Astrocyte (in vitro differentiated cells and primary cell): ENCODE data around the gene MYO7B. TPM values are rescaled to one million over a fixed set of nuclear protein-coding genes. Genes with fewer than 3 reads are reported as not detected.

Experiments used
- DNase-seq: peaks from one replicate; pipeline ENCODE4 v3.0.0-alpha.2; 2010; ENCODE audit warnings: low read depth
- FAIRE-seq: peaks from 2 replicates; lab custom pipeline; 2011; peaks lifted over from hg19 to GRCh38; lab: Jason Lieb, UNC
- H2AFZ ChIP-seq: 2 replicates; pipeline ENCODE4 v1.6.0; 2012; ENCODE audit warnings: low read depth, low read length, inconsistent platforms
- H3K27ac ChIP-seq: 2 replicates; pipeline ENCODE4 v1.5.1; 2011; ENCODE audit warnings: low read depth, low read length, inconsistent platforms
- H3K27me3 ChIP-seq: 2 replicates; pipeline ENCODE4 v1.6.0; 2011; ENCODE audit warnings: low read length, inconsistent platforms; ENCODE audit not compliant: insufficient read depth
- H3K36me3 ChIP-seq: 2 replicates; pipeline ENCODE4 v1.5.1; 2011; ENCODE audit warnings: low read length, inconsistent platforms; ENCODE audit not compliant: insufficient read depth
- H3K4me1 ChIP-seq: 2 replicates; pipeline ENCODE4 v1.5.1; 2011; ENCODE audit warnings: low read length, inconsistent platforms; ENCODE audit not compliant: insufficient read depth
- H3K4me2 ChIP-seq: 2 replicates; pipeline ENCODE4 v1.6.0; 2012; ENCODE audit warnings: low read length, inconsistent platforms
- H3K4me3 ChIP-seq: 2 replicates; pipeline ENCODE4 v1.5.1; 2011; ENCODE audit warnings: low read depth, mild to moderate bottlenecking, low read length, inconsistent platforms; ENCODE audit not compliant: insufficient read depth
- H3K79me2 ChIP-seq: 2 replicates; pipeline ENCODE4 v1.6.0; 2012; ENCODE audit warnings: mild to moderate bottlenecking, low read length, inconsistent platforms; ENCODE audit not compliant: insufficient read depth
- H3K9ac ChIP-seq: 2 replicates; pipeline ENCODE4 v1.6.0; 2012; ENCODE audit warnings: mild to moderate bottlenecking, low read length, inconsistent platforms
- H3K9me3 ChIP-seq: 2 replicates; pipeline ENCODE4 v1.5.1; 2012; ENCODE audit warnings: low read depth, mild to moderate bottlenecking, low read length, inconsistent platforms; ENCODE audit not compliant: insufficient read depth
- H4K20me1 ChIP-seq: 2 replicates; pipeline ENCODE4 v1.6.0; 2012; ENCODE audit warnings: low read length, inconsistent platforms; ENCODE audit not compliant: insufficient read depth
- H3K27ac Mint-ChIP-seq: one replicate; pipeline ENCODE4 v1.8.0; 2021; ENCODE audit warnings: mild to moderate bottlenecking, mixed read lengths; ENCODE audit not compliant: unreplicated experiment
- H3K27me3 Mint-ChIP-seq: one replicate; pipeline ENCODE4 v1.8.0; 2021; ENCODE audit warnings: low read depth, mixed read lengths; ENCODE audit not compliant: unreplicated experiment
- H3K36me3 Mint-ChIP-seq: one replicate; pipeline ENCODE4 v1.8.0; 2021; ENCODE audit warnings: low read depth, mixed read lengths; ENCODE audit not compliant: unreplicated experiment
- H3K4me1 Mint-ChIP-seq: one replicate; pipeline ENCODE4 v1.8.0; 2021; ENCODE audit warnings: low read depth, mixed read lengths; ENCODE audit not compliant: unreplicated experiment
- H3K4me3 Mint-ChIP-seq: one replicate; pipeline ENCODE4 v1.8.0; 2021; ENCODE audit warnings: mild to moderate bottlenecking, moderate library complexity, mixed read lengths; ENCODE audit not compliant: unreplicated experiment
- H3K9me3 Mint-ChIP-seq: one replicate; pipeline ENCODE4 v1.8.0; 2021; ENCODE audit warnings: mild to moderate bottlenecking, mixed read lengths; ENCODE audit not compliant: unreplicated experiment
- CTCF ChIP-seq: IDR thresholded peaks from 2 replicates; pipeline ENCODE4 v1.5.1; 2011; ENCODE audit warnings: low read depth, mild to moderate bottlenecking, inconsistent platforms, low read length, moderate library complexity; ENCODE audit not compliant: insufficient read depth
- EZH2 ChIP-seq: IDR thresholded peaks from 2 replicates; pipeline ENCODE4 v1.6.1; 2012; ENCODE audit warnings: mild to moderate bottlenecking, low read length, inconsistent platforms; ENCODE audit not compliant: insufficient read depth
- total RNA-seq: library from RNA; stranded (reverse); gene quantifications from 2 replicates; pipeline ENCODE4 v1.2.1, GENCODE V29; 2021

Gene MYO7B
- total RNA-seq, 1 donor from 2014 or later: 0.77 TPM

DNA sequence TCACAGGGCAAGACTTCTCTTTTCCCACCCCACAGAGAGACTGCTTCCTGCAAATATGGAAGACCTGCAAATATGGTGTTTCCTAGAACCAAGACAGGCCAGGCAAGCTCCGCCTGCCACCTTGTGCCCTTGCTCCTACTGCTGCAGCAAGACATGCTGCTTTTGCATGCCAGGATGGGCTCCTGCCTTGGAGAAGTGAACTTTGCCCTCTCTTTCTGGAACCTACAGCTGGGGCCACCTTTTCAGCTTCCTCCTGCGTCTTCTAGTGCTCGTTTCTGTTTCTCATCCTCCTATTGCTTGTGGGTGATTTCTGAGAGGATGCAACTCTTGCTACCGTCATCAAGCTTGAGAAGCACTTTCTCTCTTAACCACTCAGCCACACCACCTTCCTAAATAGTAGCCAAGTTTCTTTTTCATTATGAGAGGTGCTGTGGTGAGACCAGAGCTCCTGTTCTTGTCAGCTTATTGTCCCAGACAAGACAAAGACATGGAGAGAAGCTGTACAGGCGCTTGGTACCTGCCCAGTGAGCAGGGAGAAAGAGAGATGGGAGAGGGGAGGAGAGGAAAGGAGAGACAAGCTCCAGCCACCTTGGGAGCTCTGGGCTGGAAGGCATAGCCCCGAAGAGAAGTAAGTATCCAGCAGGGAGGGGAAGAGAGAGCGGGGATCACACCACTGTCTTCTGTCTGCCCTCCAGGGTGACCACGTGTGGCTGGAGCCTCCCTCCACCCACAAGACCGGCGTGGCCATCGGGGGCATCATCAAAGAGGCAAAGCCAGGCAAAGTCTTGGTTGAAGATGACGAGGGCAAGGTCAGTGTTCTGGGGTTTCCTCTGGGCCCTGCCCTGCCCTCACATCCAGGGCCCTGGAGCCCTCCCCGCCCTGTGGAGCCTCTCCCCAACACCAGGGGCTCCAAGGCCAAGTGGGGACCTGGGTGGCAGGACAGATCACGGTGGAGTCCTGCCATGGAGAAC, 28.3 kb downstream of the MYO7B start:
- no peak for FAIRE-seq
- H3K9me3 Mint-ChIP-seq: no peaks in the 10 kb centered on the region
- no peak for DNase-seq

GRCh38 chr2:127564429-127565260, 29.2 kb downstream of the MYO7B start:
- Histone ChIP-seq H3K79me2 (no peaks in the 10 kb centered on the region), H3K27me3 (no peaks in the 10 kb centered on the region), H3K9me3 (no peaks in the 10 kb centered on the region), H4K20me1 (no peaks in the 10 kb centered on the region), H3K9ac (no peak overlapping the region), H3K4me1 (peaks cover 9% of the 10 kb centered on the region), H3K36me3 (no peaks in the 10 kb centered on the region), H3K4me2 (no peak overlapping the region), H3K27ac (no peak overlapping the region), H3K4me3 (no peak overlapping the region), H2AFZ (no peak overlapping the region)
- Mint-ChIP-seq H3K27ac (no peak overlapping the region), H3K36me3 (peaks cover 2% of the 10 kb centered on the region), H3K4me1 (peaks cover 12% of the 10 kb centered on the region), H3K4me3 (no peak overlapping the region), H3K9me3 (no peaks in the 10 kb centered on the region), H3K27me3 (peaks cover 32% of the 10 kb centered on the region)
- FAIRE-seq (no peak), DNase-seq (no peak)
- TF ChIP-seq EZH2 (no peak), CTCF (no peak)

More for the DNA sequence above, 28.3 kb downstream of the MYO7B start:
- Histone ChIP-seq H3K4me3 (no peak overlapping the region), H3K4me2 (no peak overlapping the region), H3K4me1 (peaks cover 3% of the 10 kb centered on the region), H3K36me3 (no peaks in the 10 kb centered on the region), H3K27me3 (no peaks in the 10 kb centered on the region), H3K9ac (no peak overlapping the region), H3K9me3 (no peaks in the 10 kb centered on the region), H4K20me1 (no peaks in the 10 kb centered on the region), H3K27ac (no peak overlapping the region), H2AFZ (no peak overlapping the region), H3K79me2 (no peaks in the 10 kb centered on the region)
- Mint-ChIP-seq H3K36me3 (peaks cover 2% of the 10 kb centered on the region), H3K27ac (no peak overlapping the region), H3K4me1 (peaks cover 8% of the 10 kb centered on the region), H3K4me3 (no peak overlapping the region), H3K27me3 (peaks cover 32% of the 10 kb centered on the region)
- no peak for TF ChIP-seq EZH2
- no peak for TF ChIP-seq CTCF
